ENCODE results near the gene USP26.

- TF ChIP-seq CTCF (conservative IDR thresholded peaks at IDR 0.05; ENCODE audit: low read depth, low read length) = no peak
- no peak for TF ChIP-seq EZH2 (IDR thresholded peaks at IDR 0.05; ENCODE audit: low read length, unreplicated experiment)
- no peak for TF ChIP-seq EZH2phosphoT487 (IDR thresholded peaks at IDR 0.05; ENCODE audit: borderline replicate concordance, low read length)
These were observed 2.7 kb downstream of the USP26 start for GRCh38 chrX:133094098-133094731.
